ENCODE results near the gene NINL. TPM values are rescaled to one million over a fixed set of nuclear protein-coding genes. Genes with fewer than 3 reads are reported as not detected.
A peak's percentile ranks its signal among the peaks of the same experiment; 100 is the strongest.
"Not testable (repeated sequence)": the region's sequence is repeated elsewhere in the genome, so short reads cannot be mapped to it uniquely, and the experiment has no call there.

The NINL gene
- total and polyA plus RNA-seq, 4 donors = 13.1 to 50.6 (median 31.2) TPM

DNA sequence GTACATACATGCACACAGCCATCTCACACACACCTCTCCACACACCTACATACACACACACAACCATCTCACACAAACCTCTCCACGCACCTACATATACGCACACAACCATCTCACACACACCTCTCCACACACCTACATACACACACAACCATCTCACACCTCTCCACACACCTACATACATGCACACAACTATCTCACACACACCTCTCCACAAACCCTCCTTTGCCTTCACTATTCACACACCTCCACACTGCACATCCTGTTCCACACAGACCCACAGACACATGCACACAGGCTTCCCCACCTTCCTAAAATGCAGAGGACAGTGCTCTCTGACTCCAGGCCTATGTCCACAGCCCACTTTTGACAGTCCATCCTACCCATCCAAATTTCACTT lies 16.3 kb upstream of the NINL start:
- Histone ChIP-seq H3K36me3 (ENCODE audit: control insufficient read depth, insufficient read depth, low read length) (no peaks in the 10 kb centered on the region), H3K9me3 (ENCODE audit: control insufficient read depth, insufficient read depth, low read length) (no peaks in the 10 kb centered on the region), H3K27me3 (ENCODE audit: control insufficient read depth, insufficient read depth, low read length) (no peaks in the 10 kb centered on the region), H3K4me3 (ENCODE audit: low read depth, low read length) (no peak overlapping the region), H3K27ac (ENCODE audit: low read depth, low read length) (no peak overlapping the region), H3K4me1 (ENCODE audit: control insufficient read depth, insufficient read depth, low read length) (no peaks in the 10 kb centered on the region)
- WGBS (ENCODE audit: insufficient coverage) = 90% methylated on average over 2 of the region's 2 CpGs
- DNase-seq (ENCODE audit: low read depth in 4 of 6, low spot score in 6 of 6) = no peak

DNA sequence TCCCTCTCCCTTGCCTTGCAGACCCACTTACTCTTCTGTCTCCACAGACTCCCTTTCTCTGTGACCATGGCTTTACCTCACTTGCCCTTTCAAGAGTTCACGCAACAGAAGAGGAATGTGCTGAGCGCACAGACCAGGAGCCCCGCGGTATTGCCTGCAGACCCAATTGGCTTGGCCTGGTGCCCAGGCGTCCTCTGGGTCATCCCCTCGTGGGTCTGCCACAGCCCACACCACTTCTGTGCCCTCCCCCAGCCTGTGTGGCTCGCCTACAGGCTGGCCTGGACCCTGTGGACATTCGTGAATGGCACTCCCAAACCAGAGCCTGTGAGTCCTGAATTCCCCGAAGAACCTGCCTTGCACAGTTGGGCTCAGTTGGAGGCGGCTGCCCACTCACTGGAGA lies 15.3 kb upstream of the NINL start:
- Histone ChIP-seq H3K36me3 (ENCODE audit: control insufficient read depth, insufficient read depth, low read length) (no peaks in the 10 kb centered on the region), H3K4me3 (ENCODE audit: low read depth, low read length) (no peak overlapping the region)

DNA sequence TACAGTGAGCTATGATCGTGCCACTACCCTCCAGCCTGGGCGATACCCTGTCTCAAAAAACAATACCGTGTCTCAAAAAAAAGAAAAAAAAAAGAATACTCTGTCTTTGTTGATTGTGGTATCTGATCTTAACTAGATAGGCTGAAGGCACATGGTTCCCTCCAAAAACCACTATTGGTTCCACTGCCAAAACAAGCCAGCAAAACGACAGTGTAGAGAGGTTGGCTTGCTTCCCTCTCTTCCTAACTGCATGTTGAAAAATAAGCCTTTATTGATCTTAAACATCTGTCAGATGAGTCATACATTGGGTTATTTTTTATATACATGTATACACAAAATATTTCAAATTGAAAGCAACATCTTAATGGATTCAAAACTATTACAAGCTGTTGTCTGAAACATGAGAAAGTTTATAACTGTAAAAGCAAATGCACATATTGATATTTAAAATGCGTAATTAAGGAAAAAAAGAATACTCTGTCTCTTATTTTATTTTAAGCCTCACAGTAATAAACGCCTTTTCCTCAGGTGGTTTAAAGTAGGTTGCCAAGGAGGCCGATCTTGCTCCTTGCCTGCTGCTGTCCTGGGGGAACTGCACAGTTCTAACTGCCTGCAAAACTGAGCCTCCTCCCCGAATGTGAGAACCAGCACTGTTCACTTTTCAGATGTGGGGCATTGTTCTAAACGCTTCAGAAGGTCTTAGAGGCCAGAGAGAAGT lies 7.0 kb upstream of the NINL start:
- H3K27me3 ChIP-seq (ENCODE audit: control insufficient read depth, insufficient read depth, low read length) = no peaks in the 10 kb centered on the region
- no peak overlapping the region for H3K27ac ChIP-seq (ENCODE audit: low read depth, low read length)
- no peaks in the 10 kb centered on the region for H3K4me1 ChIP-seq (ENCODE audit: control insufficient read depth, insufficient read depth, low read length)
- H3K9me3 ChIP-seq (ENCODE audit: control insufficient read depth, insufficient read depth, low read length) = no peaks in the 10 kb centered on the region
- 49% methylated on average over 5 of the region's 9 CpGs for WGBS (ENCODE audit: insufficient coverage)
- no peak for DNase-seq (ENCODE audit: low read depth in 4 of 6, low spot score in 6 of 6)
- H3K4me3 ChIP-seq (ENCODE audit: low read depth, low read length) = no peak overlapping the region
- no peaks in the 10 kb centered on the region for H3K36me3 ChIP-seq (ENCODE audit: control insufficient read depth, insufficient read depth, low read length)

More for the DNA sequence above, 15.3 kb upstream of the NINL start:
- Histone ChIP-seq H3K4me1 (ENCODE audit: control insufficient read depth, insufficient read depth, low read length) (no peaks in the 10 kb centered on the region), H3K27ac (ENCODE audit: low read depth, low read length) (no peak overlapping the region), H3K27me3 (ENCODE audit: control insufficient read depth, insufficient read depth, low read length) (no peaks in the 10 kb centered on the region), H3K9me3 (ENCODE audit: control insufficient read depth, insufficient read depth, low read length) (no peaks in the 10 kb centered on the region)
- WGBS (ENCODE audit: insufficient coverage) = 81% methylated on average over 10 of the region's 10 CpGs
- no peak for DNase-seq (ENCODE audit: low read depth in 4 of 6, low spot score in 6 of 6)

DNA sequence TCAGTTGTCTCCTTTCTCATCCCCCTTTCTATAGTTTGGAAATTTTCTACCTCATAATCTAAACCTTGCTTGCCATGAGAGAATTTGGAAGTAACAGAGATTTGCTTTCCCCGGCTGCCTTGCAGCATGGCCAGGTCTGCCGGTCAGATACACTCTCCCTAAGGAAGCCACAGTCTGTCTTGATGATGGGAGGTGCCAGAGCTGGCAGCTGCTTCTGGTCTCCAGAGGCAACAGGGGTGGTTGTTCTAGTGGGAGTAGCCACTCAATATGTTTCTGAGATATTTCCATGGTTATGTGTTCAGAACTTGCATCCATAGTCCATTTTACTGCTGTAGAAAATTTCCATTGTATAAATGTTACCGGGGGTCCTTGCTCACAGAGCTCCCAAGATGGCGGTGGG lies 5.4 kb upstream of the NINL start:
- not testable (repeated sequence) for DNase-seq (ENCODE audit: low read depth in 4 of 6, low spot score in 6 of 6); H3K27ac ChIP-seq (ENCODE audit: low read depth, low read length); H3K36me3 ChIP-seq (ENCODE audit: control insufficient read depth, insufficient read depth, low read length); H3K27me3 ChIP-seq (ENCODE audit: control insufficient read depth, insufficient read depth, low read length); H3K4me1 ChIP-seq (ENCODE audit: control insufficient read depth, insufficient read depth, low read length); H3K4me3 ChIP-seq (ENCODE audit: low read depth, low read length); H3K9me3 ChIP-seq (ENCODE audit: control insufficient read depth, insufficient read depth, low read length)
- 100% methylated on average over 3 of the region's 4 CpGs for WGBS (ENCODE audit: insufficient coverage)

DNA sequence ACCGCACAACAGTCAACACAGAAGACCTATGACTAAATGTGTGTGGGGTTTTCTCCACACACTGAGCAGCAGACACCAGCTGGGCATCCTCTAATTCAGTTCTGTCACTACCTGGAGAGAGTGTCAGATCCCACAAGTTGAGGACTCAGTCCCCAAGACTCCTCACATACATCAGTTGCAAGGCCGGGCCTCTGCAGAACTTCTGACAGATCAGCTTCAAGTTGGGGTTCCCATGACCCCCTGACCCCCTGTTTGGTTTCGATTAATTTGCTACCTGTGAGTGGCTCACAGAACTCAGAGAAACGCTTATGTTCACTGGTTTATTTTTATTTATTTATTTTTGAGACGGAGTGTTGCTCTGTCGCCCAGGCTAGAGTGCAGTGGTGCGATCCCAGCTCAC lies 3.2 kb upstream of the NINL start:
- no peak overlapping the region for H3K27ac ChIP-seq (ENCODE audit: low read depth, low read length)
- no peak for DNase-seq (ENCODE audit: low read depth in 4 of 6, low spot score in 6 of 6)
- H3K9me3 ChIP-seq (ENCODE audit: control insufficient read depth, insufficient read depth, low read length) = no peaks in the 10 kb centered on the region
- peaks cover 8% of the 10 kb centered on the region for H3K4me1 ChIP-seq (ENCODE audit: control insufficient read depth, insufficient read depth, low read length)
- 94% methylated on average over 5 of the region's 7 CpGs for WGBS (ENCODE audit: insufficient coverage)
- no peaks in the 10 kb centered on the region for H3K36me3 ChIP-seq (ENCODE audit: control insufficient read depth, insufficient read depth, low read length)
- H3K27me3 ChIP-seq (ENCODE audit: control insufficient read depth, insufficient read depth, low read length) = no peaks in the 10 kb centered on the region
- H3K4me3 ChIP-seq (ENCODE audit: low read depth, low read length) = no peak overlapping the region

DNA sequence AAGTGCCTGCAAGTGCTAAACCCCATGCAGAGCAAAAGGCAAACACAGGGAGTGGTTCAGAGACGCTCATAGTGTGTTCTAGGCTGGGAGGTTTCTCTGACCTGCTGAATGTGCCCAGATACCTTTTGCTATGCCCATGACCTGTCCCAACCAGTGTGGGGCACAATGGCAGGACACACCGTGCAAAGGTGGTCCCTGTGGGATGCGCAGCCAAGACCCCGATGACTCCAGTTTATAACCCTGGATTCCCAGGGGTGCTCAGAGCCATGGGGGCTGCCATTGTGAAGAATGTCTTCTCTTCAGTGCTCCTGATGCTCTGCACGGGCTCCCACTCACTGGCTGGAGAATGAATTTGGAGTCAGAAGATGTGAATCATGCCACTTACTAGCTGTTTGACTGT lies 2.2 kb upstream of the NINL start:
- H3K27ac ChIP-seq (ENCODE audit: low read depth, low read length) = no peak overlapping the region
- no peak for DNase-seq (ENCODE audit: low read depth in 4 of 6, low spot score in 6 of 6)
- H3K4me1 ChIP-seq (ENCODE audit: control insufficient read depth, insufficient read depth, low read length) = peaks cover 8% of the 10 kb centered on the region
- no peaks in the 10 kb centered on the region for H3K9me3 ChIP-seq (ENCODE audit: control insufficient read depth, insufficient read depth, low read length)
- H3K36me3 ChIP-seq (ENCODE audit: control insufficient read depth, insufficient read depth, low read length) = no peaks in the 10 kb centered on the region
- H3K27me3 ChIP-seq (ENCODE audit: control insufficient read depth, insufficient read depth, low read length) = no peaks in the 10 kb centered on the region
- 84% methylated on average over 5 of the region's 5 CpGs for WGBS (ENCODE audit: insufficient coverage)
- no peak overlapping the region for H3K4me3 ChIP-seq (ENCODE audit: low read depth, low read length)

DNA sequence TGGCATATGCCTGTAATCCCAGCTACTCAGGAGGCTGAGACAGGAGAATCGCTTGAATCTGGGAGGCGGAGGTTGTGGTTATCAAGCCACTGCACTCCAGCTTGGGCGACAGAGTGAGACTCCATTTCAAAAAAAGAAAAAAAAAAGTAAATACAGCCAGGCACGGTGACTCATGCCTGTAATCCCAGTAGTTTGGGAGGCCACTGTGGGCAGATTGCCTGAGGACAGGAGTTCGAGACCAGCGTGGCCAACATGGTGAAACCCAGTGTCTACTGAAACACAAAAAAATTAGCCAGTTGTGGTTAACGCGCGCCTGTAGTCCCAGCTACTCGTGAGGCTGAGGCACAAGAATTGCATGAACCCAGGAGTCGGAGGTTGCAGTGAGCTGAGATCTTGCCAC lies 1.5 kb upstream of the NINL start:
- H3K9me3 ChIP-seq (ENCODE audit: control insufficient read depth, insufficient read depth, low read length) = no peaks in the 10 kb centered on the region
- WGBS (ENCODE audit: insufficient coverage) = 91% methylated on average over 7 of the region's 11 CpGs
- peaks cover 8% of the 10 kb centered on the region for H3K4me1 ChIP-seq (ENCODE audit: control insufficient read depth, insufficient read depth, low read length)
- H3K27me3 ChIP-seq (ENCODE audit: control insufficient read depth, insufficient read depth, low read length) = no peaks in the 10 kb centered on the region
- no peak overlapping the region for H3K4me3 ChIP-seq (ENCODE audit: low read depth, low read length)
- no peak overlapping the region for H3K27ac ChIP-seq (ENCODE audit: low read depth, low read length)
- no peak for DNase-seq (ENCODE audit: low read depth in 4 of 6, low spot score in 6 of 6)
- no peaks in the 10 kb centered on the region for H3K36me3 ChIP-seq (ENCODE audit: control insufficient read depth, insufficient read depth, low read length)

DNA sequence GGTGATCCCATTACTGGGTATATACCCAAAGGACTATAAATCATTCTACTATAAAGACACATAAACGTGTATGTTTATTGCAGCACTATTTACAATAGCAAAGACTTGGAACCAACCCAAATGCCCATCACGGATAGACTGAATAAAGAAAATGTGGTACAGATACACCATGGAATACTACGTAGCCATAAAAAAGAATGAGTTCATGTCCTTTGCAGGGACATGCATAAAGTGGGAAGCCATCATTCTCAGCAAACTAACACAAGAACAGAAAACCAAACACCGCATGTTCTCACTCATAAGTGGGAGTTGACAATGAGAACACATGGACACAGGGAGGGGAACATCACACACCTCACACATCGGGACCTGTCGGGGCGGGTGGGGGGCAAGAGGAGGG lies 1.7 kb downstream of the NINL start:
- H3K27me3 ChIP-seq (ENCODE audit: control insufficient read depth, insufficient read depth, low read length); H3K4me3 ChIP-seq (ENCODE audit: low read depth, low read length); H3K9me3 ChIP-seq (ENCODE audit: control insufficient read depth, insufficient read depth, low read length); DNase-seq (ENCODE audit: low read depth in 4 of 6, low spot score in 6 of 6); H3K27ac ChIP-seq (ENCODE audit: low read depth, low read length); H3K36me3 ChIP-seq (ENCODE audit: control insufficient read depth, insufficient read depth, low read length): not testable (repeated sequence)
- H3K4me1 ChIP-seq (ENCODE audit: control insufficient read depth, insufficient read depth, low read length) = peaks cover 16% of the 10 kb centered on the region
- WGBS (ENCODE audit: insufficient coverage) = no CpG with 5 or more reads among the region's 7 CpGs

DNA sequence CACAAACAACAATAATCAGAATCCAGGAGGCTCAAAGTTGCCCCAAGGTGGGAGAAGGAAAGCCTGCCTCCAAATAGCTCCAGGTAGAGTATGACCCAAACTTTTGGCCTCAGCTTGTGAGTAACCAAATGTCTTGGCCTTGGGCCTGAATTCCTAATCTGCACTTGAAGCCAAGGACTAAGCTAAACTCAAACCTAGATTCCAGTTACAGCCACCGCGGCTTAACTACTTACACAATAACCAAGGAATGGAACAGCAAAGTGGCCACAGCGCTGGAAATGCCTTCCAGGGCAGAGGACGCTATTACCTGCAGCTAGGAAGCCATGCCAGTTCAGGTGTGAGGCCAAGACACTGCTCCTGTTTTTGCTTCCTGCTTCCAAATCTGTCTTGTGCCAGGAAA lies 4.6 kb downstream of the NINL start:
- Histone ChIP-seq H3K4me1 (ENCODE audit: control insufficient read depth, insufficient read depth, low read length) (peaks cover 16% of the 10 kb centered on the region), H3K36me3 (ENCODE audit: control insufficient read depth, insufficient read depth, low read length) (peaks cover 5% of the 10 kb centered on the region), H3K9me3 (ENCODE audit: control insufficient read depth, insufficient read depth, low read length) (no peaks in the 10 kb centered on the region), H3K27ac (ENCODE audit: low read depth, low read length) (no peak overlapping the region), H3K27me3 (ENCODE audit: control insufficient read depth, insufficient read depth, low read length) (no peaks in the 10 kb centered on the region), H3K4me3 (ENCODE audit: low read depth, low read length) (no peak overlapping the region)
- WGBS (ENCODE audit: insufficient coverage) = 64% methylated on average over 2 of the region's 4 CpGs
- no peak for DNase-seq (ENCODE audit: low read depth in 4 of 6, low spot score in 6 of 6)

DNA sequence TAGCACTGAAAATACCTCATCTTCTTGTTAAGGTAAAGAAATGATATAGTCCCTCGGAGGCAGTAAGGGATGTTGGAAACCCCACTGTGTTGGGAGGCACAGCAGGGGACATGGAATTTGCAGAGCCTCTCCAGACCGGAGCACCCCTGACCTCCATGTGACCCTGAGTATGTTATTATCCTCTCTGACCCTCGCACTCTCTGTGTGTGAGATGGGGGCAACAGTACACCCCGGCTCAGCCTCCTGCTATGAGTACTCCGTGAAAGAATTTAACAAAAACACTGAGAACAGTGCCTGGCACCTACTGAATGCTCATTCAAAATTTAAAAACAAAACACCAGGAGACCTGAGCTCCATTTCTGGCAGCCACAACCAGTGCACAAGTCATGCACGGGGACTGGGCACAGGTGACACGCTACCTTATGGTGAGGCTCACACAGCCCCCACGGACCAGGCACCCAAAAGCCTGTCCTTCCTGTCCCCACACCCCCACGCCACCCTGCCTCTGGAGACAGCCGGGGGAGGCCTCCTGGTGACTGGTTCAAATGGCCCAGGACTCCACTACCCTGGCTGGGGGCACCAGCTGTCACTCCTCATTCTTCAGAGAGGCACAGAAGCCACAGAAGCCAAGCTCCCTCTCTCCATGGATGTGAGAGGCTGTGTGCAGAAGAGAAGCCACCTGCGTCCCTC lies 6.1 kb downstream of the NINL start:
- Histone ChIP-seq H3K27ac (ENCODE audit: low read depth, low read length) (no peak overlapping the region), H3K27me3 (ENCODE audit: control insufficient read depth, insufficient read depth, low read length) (no peaks in the 10 kb centered on the region), H3K9me3 (ENCODE audit: control insufficient read depth, insufficient read depth, low read length) (no peaks in the 10 kb centered on the region), H3K4me1 (ENCODE audit: control insufficient read depth, insufficient read depth, low read length) (peaks cover 10% of the 10 kb centered on the region), H3K36me3 (ENCODE audit: control insufficient read depth, insufficient read depth, low read length) (peaks cover 5% of the 10 kb centered on the region), H3K4me3 (ENCODE audit: low read depth, low read length) (no peak overlapping the region)
- DNase-seq (ENCODE audit: low read depth in 4 of 6, low spot score in 6 of 6) = peak in 1 of 6 donors; percentile 17
- 31% methylated on average over 8 of the region's 11 CpGs for WGBS (ENCODE audit: insufficient coverage)

Measured in spinal cord (tissue), 10 donors.